SK-N-SH (cell line): ENCODE data around the gene C1QC. TPM values are rescaled to one million over a fixed set of nuclear protein-coding genes. Genes with fewer than 3 reads are reported as not detected.

Experiments used
- CTCF ChIA-PET: fragments of 300-600, 350-600 bp; formaldehyde crosslinking; extraction: SDS; loops from one replicate; lab custom pipeline; 2021; lab: Yijun Ruan, JAX
- POLR2A ChIA-PET: fragments of 350-600 bp; sonication (Branson Sonifier 250); formaldehyde crosslinking; extraction: SDS; loops from one replicate; lab custom pipeline; 2020; ENCODE audit warnings: antibody characterized with exemption, inconsistent platforms; lab: Yijun Ruan, JAX
- DNase-seq: peaks from one replicate; pipeline ENCODE4 v3.0.0; 2012
- H2AFZ ChIP-seq: fragments of 200-600 bp; sonication (generic); 2 replicates; pipeline ENCODE4 v1.8.1; 2016; ENCODE audit warnings: antibody characterized with exemption, mild to moderate bottlenecking, low read depth
- H3F3A ChIP-seq: fragments of 200-600 bp; sonication (generic); replicated peaks from 2 replicates; pipeline ENCODE3; 2016; ENCODE audit warnings: antibody characterized with exemption, mild to moderate bottlenecking; ENCODE audit not compliant: insufficient read depth
- H3K27ac ChIP-seq, 2 experiments: fragments of 200-500 bp in 1 of 2; fragments of 200-600 bp in 1 of 2; sonication (Bioruptor generic) in 1 of 2; sonication (generic), shearing (Covaris generic) in 1 of 2; 2 replicates each; pipeline versions ENCODE4 v1.5.1 to v1.6.1; 2014 to 2016; ENCODE audit warnings: low read depth in 2 of 2, inconsistent platforms in 1 of 2, low read length in 1 of 2, mild to moderate bottlenecking in 1 of 2, mixed read lengths in 1 of 2
- H3K27me3 ChIP-seq: fragments of 200-600 bp; sonication (generic), shearing (Covaris generic); 2 replicates; pipeline ENCODE4 v1.6.1; 2016; ENCODE audit warnings: mixed run types; ENCODE audit not compliant: insufficient read depth
- H3K36me3 ChIP-seq, 2 experiments: fragments of 200-500 bp in 1 of 2; fragments of 200-600 bp in 1 of 2; sonication (Bioruptor generic) in 1 of 2; sonication (generic) in 1 of 2; replicated peaks in 1 of 2; 2 replicates each; pipeline versions ENCODE3 to v1.5.1; 2014 to 2016; ENCODE audit warnings: low read length in 1 of 2, mild to moderate bottlenecking in 1 of 2; ENCODE audit not compliant: insufficient read depth in 2 of 2, control insufficient read depth in 1 of 2
- H3K4me1 ChIP-seq, 2 experiments: fragments of 200-500 bp in 1 of 2; fragments of 200-600 bp in 1 of 2; sonication (Bioruptor generic) in 1 of 2; sonication (generic), shearing (Covaris generic) in 1 of 2; 2 replicates each; pipeline versions ENCODE4 v1.5.1 to v1.6.1; 2014 to 2016; ENCODE audit warnings: low read depth in 1 of 2, low read length in 1 of 2, mixed run types in 1 of 2; ENCODE audit not compliant: insufficient read depth in 2 of 2, control insufficient read depth in 1 of 2
- H3K4me2 ChIP-seq: fragments of 200-600 bp; sonication (generic), shearing (Covaris generic); 2 replicates; pipeline ENCODE4 v1.6.1; 2017; ENCODE audit warnings: mixed run types
- H3K4me3 ChIP-seq, 2 experiments: fragments of 200-500 bp in 1 of 2; fragments of 200-600 bp in 1 of 2; sonication (Bioruptor generic) in 1 of 2; sonication (generic), shearing (Covaris generic) in 1 of 2; 2 replicates each; pipeline versions ENCODE4 v1.5.1 to v1.8.1; 2014 to 2016; ENCODE audit warnings: low read depth in 2 of 2, inconsistent platforms in 1 of 2, low read length in 1 of 2, mild to moderate bottlenecking in 1 of 2, mixed read lengths in 1 of 2, moderate library complexity in 1 of 2
- H3K79me2 ChIP-seq: fragments of 200-600 bp; sonication (generic); 2 replicates; pipeline ENCODE4 v1.8.1; 2017; ENCODE audit warnings: mild to moderate bottlenecking; ENCODE audit not compliant: insufficient read depth
- H3K9ac ChIP-seq: fragments of 200-600 bp; sonication (generic); 2 replicates; pipeline ENCODE4 v1.6.1; 2017; ENCODE audit warnings: mixed run types
- H3K9me2 ChIP-seq: fragments of 200-600 bp; sonication (generic); 2 replicates; pipeline ENCODE4 v1.6.1; 2017; ENCODE audit warnings: mixed run types
- H3K9me3 ChIP-seq: fragments of 200-600 bp; sonication (generic); 2 replicates; pipeline ENCODE4 v1.6.1; 2017; ENCODE audit warnings: mixed run types, mild to moderate bottlenecking, moderate library complexity
- H4K20me1 ChIP-seq: fragments of 200-600 bp; sonication (generic); 2 replicates; pipeline ENCODE4 v1.6.1; 2017; ENCODE audit warnings: mild to moderate bottlenecking, mixed run types; ENCODE audit not compliant: insufficient read depth
- EP300 ChIP-seq, 2 experiments: IDR thresholded peaks; 2 replicates each; pipeline versions ENCODE4 v1.4.0 to v1.6.1; 2012; ENCODE audit warnings: borderline replicate concordance in 1 of 2, low read depth in 1 of 2, low read length in 1 of 2
- FOXJ3 ChIP-seq: sonication (generic); formaldehyde crosslinking; IDR thresholded peaks from 2 replicates; pipeline ENCODE4 v1.5.1; 2020; ENCODE audit warnings: mild to moderate bottlenecking, missing genetic modification reagents
- MEF2A ChIP-seq: IDR thresholded peaks from 2 replicates; pipeline ENCODE4 v1.4.0; 2012; ENCODE audit warnings: low read depth, borderline replicate concordance
- MXI1 ChIP-seq: IDR thresholded peaks from 2 replicates; pipeline ENCODE4 v1.6.1; 2012; ENCODE audit warnings: mild to moderate bottlenecking, low read depth, low read length, improper control_type of control experiment
- NFIC ChIP-seq: IDR thresholded peaks from 2 replicates; pipeline ENCODE4 v1.4.0; 2012; ENCODE audit warnings: borderline replicate concordance
- NRF1 ChIP-seq: IDR thresholded peaks from 2 replicates; pipeline ENCODE4 v1.6.1; 2012; ENCODE audit warnings: low read depth, mild to moderate bottlenecking, low read length
- PBX3 ChIP-seq: IDR thresholded peaks from 2 replicates; pipeline ENCODE4; 2012
- REST ChIP-seq: IDR thresholded peaks from 2 replicates; pipeline ENCODE4 v1.6.1; 2012; ENCODE audit warnings: mild to moderate bottlenecking, low read depth, low read length, moderate library complexity
- RFX5 ChIP-seq: IDR thresholded peaks from 2 replicates; pipeline ENCODE4 v1.6.1; 2012; ENCODE audit warnings: mild to moderate bottlenecking, improper control_type of control experiment, low read length
- RXRA ChIP-seq: IDR thresholded peaks from 2 replicates; pipeline ENCODE4 v1.4.0; 2012; ENCODE audit warnings: low read depth, mild to moderate bottlenecking, borderline replicate concordance
- SMC3 ChIP-seq: IDR thresholded peaks from 2 replicates; pipeline ENCODE4 v1.6.1; 2012; ENCODE audit warnings: low read depth, low read length, improper control_type of control experiment
- TAF1 ChIP-seq: IDR thresholded peaks from 2 replicates; pipeline ENCODE4 v1.6.1; 2012; ENCODE audit warnings: low read depth, mild to moderate bottlenecking, low read length, moderate library complexity, borderline replicate concordance
- TEAD4 ChIP-seq: IDR thresholded peaks from 2 replicates; pipeline ENCODE4 v1.4.0; 2012; ENCODE audit warnings: mild to moderate bottlenecking, borderline replicate concordance; ENCODE audit not compliant: insufficient read depth
- USF2 ChIP-seq: fragments of 150-350 bp; IDR thresholded peaks from 2 replicates; pipeline ENCODE4 v1.6.1; 2017; ENCODE audit warnings: antibody characterized with exemption, low read length, low read depth, borderline replicate concordance
- WGBS: methylation state at CpG from one replicate; pipeline ENCODE4 v1.1.6; 2017; ENCODE audit warnings: low lambda C conversion rate; 5-methylcytosine and 5-hydroxymethylcytosine counted together
- polyA plus RNA-seq, 3 experiments: library from polyadenylated mRNA; depleted of rRNA; stranded (reverse); fragments of >200 nt; gene quantifications; 2 replicates each; pipeline ENCODE4 v1.2.3, GENCODE V29; 2012

Gene C1QC
- polyA plus RNA-seq, 1 of the 3 experiments (the other 2 are of a cell fraction) = not detected

- Histone ChIP-seq H3K79me2 (no peaks in the 10 kb centered on the region), H3K36me3 (no peaks in the 10 kb centered on the region), H3K9ac (no peak overlapping the region), H3K4me3 (no peak overlapping the region), H2AFZ (no peak overlapping the region), H3K4me2 (no peak overlapping the region; the same call in 1 of the 2 replicates), H3K9me3 (no peaks in the 10 kb centered on the region), H3K27me3 (no peaks in the 10 kb centered on the region), H3K4me1 (peaks cover 8 to 11% of the 10 kb centered on the region in 2 experiments; a peak in 3 of 4 replicates), H4K20me1 (no peaks in the 10 kb centered on the region), H3F3A (peaks cover 11% of the 10 kb centered on the region), H3K9me2 (no peaks in the 10 kb centered on the region), H3K27ac (no peak overlapping the region)
- no peak for TF ChIP-seq RFX5
- no peak for TF ChIP-seq TAF1
- no peak for TF ChIP-seq TEAD4
- TF ChIP-seq MXI1 = no peak
- TF ChIP-seq MEF2A = no peak
- TF ChIP-seq NRF1 = no peak
- TF ChIP-seq EP300 (IDR thresholded peaks at IDR 0.05; ENCODE audit: borderline replicate concordance in 1 of 2, low read depth in 1 of 2, low read length in 1 of 2) = no peak
- TF ChIP-seq SMC3 = no peak
- TF ChIP-seq RXRA = no peak
- no peak for TF ChIP-seq REST
- no peak for TF ChIP-seq USF2
- TF ChIP-seq NFIC = no peak
- TF ChIP-seq FOXJ3 = no peak
- TF ChIP-seq PBX3 = no peak
- CTCF ChIA-PET = interaction anchor here (0.8 to 7.3 kb wide), 5 partner anchors 9 to 414 kb away, joined by 3 to 36 read pairs (median 3); no protein-coding TSS in a partner anchor
- DNase-seq = peak; percentile 44
- POLR2A ChIA-PET = no interaction called here
- WGBS = 69% methylated on average over 9 of the region's 10 CpGs
Measured at GRCh38 chr1:22685591-22686059, 42.2 kb downstream of the C1QC start.
